K562 (cell line): ENCODE results near the gene USP20. TPM values are rescaled to one million over a fixed set of nuclear protein-coding genes. Genes with fewer than 3 reads are reported as not detected.

ENCODE experiments used
- ATAC-seq: fragments of 200-7000 bp; cut with Tn5 transposase; 3 replicates; pipeline ENCODE4 v1.9.1; 2020; ENCODE audit warnings: moderate library complexity
- BruUV-seq: library from RNA; stranded (reverse); fragments of 400-500 nt; replicated peaks from 2 replicates; lab custom pipeline; 2021; lab: Mats Ljungman, UMichigan
- CTCF ChIA-PET: fragments of 300-600 bp; formaldehyde crosslinking; extraction: SDS; loops from one replicate; lab custom pipeline; 2021; ENCODE audit warnings: low intra/inter-chr PET ratio; lab: Yijun Ruan, JAX
- POLR2A ChIA-PET: fragments of 300-600, 350-650 bp; sonication (Branson Sonifier 250); formaldehyde crosslinking; extraction: SDS; loops from one replicate; lab custom pipeline; 2021; ENCODE audit warnings: antibody characterized with exemption, inconsistent platforms; lab: Yijun Ruan, JAX
- DNase-seq, 4 experiments: peaks; one replicate each; pipeline versions ENCODE4 v3.0.0 to v3.0.0-alpha.2; 2011 to 2018; ENCODE audit warnings: low spot score in 3 of 4, mixed read lengths in 3 of 4; ENCODE audit errors: extremely low read depth in 1 of 4
- FAIRE-seq: peaks from 2 replicates; lab custom pipeline; 2011; peaks lifted over from hg19 to GRCh38; lab: Jason Lieb, UNC
- H2AFZ ChIP-seq: 2 replicates; pipeline ENCODE4 v1.6.0; 2011; ENCODE audit warnings: low read depth, low read length, control low read depth, inconsistent platforms
- H3K27ac ChIP-seq: fragments of 200-600 bp; 3 replicates; pipeline ENCODE4 v1.8.0; 2011; ENCODE audit warnings: low read depth, mild to moderate bottlenecking, control low read depth, inconsistent platforms, low read length, moderate library complexity, mixed read lengths; ENCODE audit errors: extremely low read depth
- H3K27me3 ChIP-seq, 2 experiments: fragments of 300-600 bp in 1 of 2; 2 replicates in 1 of 2; 3 replicates in 1 of 2; pipeline versions ENCODE4 v1.6.0 to v1.8.0; 2011; ENCODE audit warnings: inconsistent platforms in 2 of 2, low read length in 2 of 2, mild to moderate bottlenecking in 1 of 2, mixed read lengths in 1 of 2, moderate library complexity in 1 of 2; ENCODE audit not compliant: control insufficient read depth in 2 of 2, insufficient read depth in 2 of 2
- H3K36me3 ChIP-seq: fragments of 300-600 bp; 3 replicates; pipeline ENCODE4 v1.8.0; 2011; ENCODE audit warnings: mild to moderate bottlenecking, low read length, inconsistent platforms; ENCODE audit not compliant: control insufficient read depth, insufficient read depth
- H3K4me1 ChIP-seq, 2 experiments: fragments of 200-600 bp in 1 of 2; replicated peaks in 1 of 2; 2 replicates in 1 of 2; 3 replicates in 1 of 2; pipeline versions ENCODE4 v1.5.1 to v1.8.0; 2011; ENCODE audit warnings: inconsistent platforms in 2 of 2, low read length in 2 of 2, mild to moderate bottlenecking in 1 of 2, mixed read lengths in 1 of 2, moderate library complexity in 1 of 2; ENCODE audit not compliant: control insufficient read depth in 2 of 2, insufficient read depth in 2 of 2
- H3K4me2 ChIP-seq: 2 replicates; pipeline ENCODE4 v1.6.1; 2011; ENCODE audit warnings: low read length, control low read depth, inconsistent platforms, mixed read lengths; ENCODE audit not compliant: insufficient read depth
- H3K4me3 ChIP-seq: fragments of 200-600 bp; sonication (generic), shearing (Covaris generic); 2 replicates; pipeline ENCODE4 v1.5.1; 2016; ENCODE audit warnings: control low read depth, inconsistent platforms
- H3K79me2 ChIP-seq: fragments of 200-600 bp; 3 replicates; pipeline ENCODE4 v1.8.0; 2011; ENCODE audit warnings: low read length, inconsistent platforms; ENCODE audit not compliant: control insufficient read depth, insufficient read depth
- H3K9ac ChIP-seq, 2 experiments: 2 replicates each; pipeline versions ENCODE4 v1.6.0 to v1.6.1; 2011; ENCODE audit warnings: low read depth in 2 of 2, low read length in 2 of 2, control low read depth in 1 of 2, inconsistent platforms in 1 of 2, mild to moderate bottlenecking in 1 of 2, mixed read lengths in 1 of 2; ENCODE audit not compliant: insufficient read depth in 1 of 2
- H3K9me1 ChIP-seq: one replicate; pipeline ENCODE4 v1.6.0; 2011; ENCODE audit warnings: inconsistent platforms, mild to moderate bottlenecking, low read length, moderate library complexity; ENCODE audit not compliant: control insufficient read depth, insufficient read depth
- H3K9me3 ChIP-seq: replicated peaks from 2 replicates; pipeline ENCODE4 v1.5.1; 2011; ENCODE audit warnings: low read depth, low read length, inconsistent platforms; ENCODE audit not compliant: control insufficient read depth, insufficient read depth
- H4K20me1 ChIP-seq: replicated peaks from 2 replicates; pipeline ENCODE4 v1.6.1; 2011; ENCODE audit warnings: low read length, inconsistent platforms, mixed read lengths; ENCODE audit not compliant: control insufficient read depth, insufficient read depth
- FOXK1 ChIP-seq: sonication (generic); formaldehyde crosslinking; IDR thresholded peaks from 2 replicates; pipeline ENCODE4 v1.8.0; 2022; ENCODE audit warnings: missing genetic modification reagents, mild to moderate bottlenecking, borderline replicate concordance
- HDAC6 ChIP-seq: IDR thresholded peaks from 2 replicates; pipeline ENCODE4 v1.6.1; 2012; ENCODE audit warnings: low read depth, mild to moderate bottlenecking, control low read depth, inconsistent platforms, low read length, moderate library complexity
- MEF2A ChIP-seq: IDR thresholded peaks from 2 replicates; pipeline ENCODE4 v1.6.1; 2011; ENCODE audit warnings: low read depth, mild to moderate bottlenecking, low read length, moderate library complexity; ENCODE audit not compliant: control insufficient read depth
- THRB ChIP-seq: fragments of 450-650 bp; formaldehyde crosslinking; conservative IDR thresholded peaks from 2 replicates; pipeline ENCODE4 v1.4.0; 2022; ENCODE audit warnings: mild to moderate bottlenecking, missing genetic modification characterization
- UBTF ChIP-seq, 2 experiments: IDR thresholded peaks; 2 replicates each; pipeline ENCODE4 v1.6.1; 2012; ENCODE audit warnings: improper control_type of control experiment in 2 of 2, low read depth in 2 of 2, low read length in 2 of 2, borderline replicate concordance in 1 of 2
- ZNF232 ChIP-seq: sonication (generic); formaldehyde crosslinking; IDR thresholded peaks from 2 replicates; pipeline ENCODE4 v1.8.0; 2022; ENCODE audit warnings: mild to moderate bottlenecking, missing genetic modification reagents
- ZNF507 ChIP-seq: conservative IDR thresholded peaks from 2 replicates; pipeline ENCODE4 v1.6.1; 2017; ENCODE audit warnings: missing genetic modification characterization, missing compliant biosample characterization
- ZZZ3 ChIP-seq: fragments of 450-650 bp; IDR thresholded peaks from 2 replicates; pipeline ENCODE4 v1.6.1; 2016; ENCODE audit warnings: antibody characterized with exemption, mild to moderate bottlenecking, moderate library complexity
- WGBS: fragments of 100-300 bp; shearing (Covaris generic); methylation state at CpG from one replicate; pipeline ENCODE4 v1.1.6; 2016; ENCODE audit warnings: low coverage, mixed read lengths; ENCODE audit not compliant: insufficient coverage; ENCODE audit errors: missing lambda C conversion rate; 5-methylcytosine and 5-hydroxymethylcytosine counted together
- in situ Hi-C: fragments of 300-500 bp; cut with MboI; formaldehyde crosslinking; loops from 4 replicates; pipeline ENCODE4 v1.15.0; 2018; ENCODE audit warnings: inconsistent platforms, mixed read lengths
- intact Hi-C: fragments of 100-400 bp; cut with micrococcal nuclease; formaldehyde crosslinking; loops from 2 replicates; pipeline ENCODE4 v1.14.2; 2022
- polyA plus RNA-seq, 8 experiments: library from polyadenylated mRNA; depleted of rRNA in 4 of 8; stranded (reverse) in 5 of 8; unstranded in 3 of 8; fragments of >200 nt; fragmentation: Nextera tagmentation in 2 of 8; fragmentation: Illumina TruSeq in 1 of 8; extraction: Ambion mirVana in 2 of 8; extraction: Trizol in 1 of 8; gene quantifications; 2 replicates each; pipeline versions ENCODE4 v1.2.1 to v1.2.3, GENCODE V29; 2011 to 2014; ENCODE audit warnings: inconsistent platforms in 1 of 8, missing spikeins in 1 of 8
- total RNA-seq, 7 experiments: library from RNA; depleted of rRNA in 6 of 7; stranded (reverse); fragments of >200 nt in 6 of 7; fragmentation: Illumina TruSeq in 2 of 7; extraction: Trizol in 2 of 7; gene quantifications; 2 replicates each; pipeline versions ENCODE4 v1.2.1 to v1.2.3, GENCODE V29; 2011 to 2021; ENCODE audit warnings: low replicate concordance in 1 of 7

Gene USP20
- total and polyA plus RNA-seq, 9 of the 15 experiments (the other 6 are each of a cell fraction or from before 2014, with no cell fraction given) = 1.9 to 136 (median 49.1) TPM

- ATAC-seq = no peak
Measured at GRCh38 chr9:129918296-129918950, 83.2 kb downstream of the USP20 start.

More at GRCh38 chr9:129918296-129918950, 83.2 kb downstream of the USP20 start:
- Histone ChIP-seq H2AFZ (no peak overlapping the region), H4K20me1 (no peaks in the 10 kb centered on the region), H3K36me3 (no peaks in the 10 kb centered on the region), H3K4me2 (no peak overlapping the region), H3K9me1 (no peaks in the 10 kb centered on the region), H3K27ac (no peak overlapping the region), H3K9ac (no peak overlapping the region), H3K79me2 (no peaks in the 10 kb centered on the region), H3K27me3 (no peaks in the 10 kb centered on the region), H3K4me1 (no peaks in the 10 kb centered on the region), H3K9me3 (no peaks in the 10 kb centered on the region)
- DNase-seq (no peak), FAIRE-seq (no peak)
- in situ Hi-C loops = no loop called here
- ChIA-PET CTCF (no interaction called here), POLR2A (interaction anchor here (0.9 kb wide), 1 partner anchor 10 kb away, joined by 3 read pairs; no protein-coding TSS in a partner anchor)
- WGBS = 59% methylated on average over 14 of the region's 14 CpGs
- BruUV-seq = no TSS peak
- TF ChIP-seq THRB (CRISPR knock-in tag) = no peak
- no peak for TF ChIP-seq UBTF (IDR thresholded peaks at IDR 0.05; ENCODE audit: borderline replicate concordance in 1 of 2, low read depth in 2 of 2, low read length in 2 of 2)
- TF ChIP-seq ZNF507 (tag) = no peak
- no peak for TF ChIP-seq FOXK1
- no peak for TF ChIP-seq ZZZ3
- no peak for TF ChIP-seq ZNF232 (CRISPR knock-in tag)
- no peak for TF ChIP-seq MEF2A
- TF ChIP-seq HDAC6 = no peak
- TF ChIP-seq, all 486 proteins: peak for 0
- H3K4me3 ChIP-seq = no peak overlapping the region
- intact Hi-C loops = no loop called here
